Ovary (tissue), 9 donors: ENCODE measurements around the gene ADAM12. TPM values are rescaled to one million over a fixed set of nuclear protein-coding genes. Genes with fewer than 3 reads are reported as not detected.

Experiments
- DNase-seq, 5 donors: peaks; one replicate each; pipeline ENCODE4 v3.0.0-alpha.2; 2019 to 2020
- H3K27ac ChIP-seq, 2 donors: fragments of 200-600 bp; one replicate each; pipeline versions ENCODE4 v1.5.1 to v1.8.0; 2019 to 2022
- H3K27me3 ChIP-seq: fragments of 200-600 bp; one replicate; pipeline ENCODE4 v1.8.0; 2022
- H3K36me3 ChIP-seq: fragments of 200-600 bp; sonication (generic); one replicate; pipeline ENCODE4 v1.5.1; 2019
- H3K4me1 ChIP-seq: one replicate; pipeline ENCODE4 v1.8.1; 2013; ENCODE audit warnings: mild to moderate bottlenecking, moderate library complexity; ENCODE audit not compliant: insufficient read depth
- H3K4me3 ChIP-seq: fragments of 200-600 bp; sonication (generic); one replicate; pipeline ENCODE4 v1.5.1; 2017
- H3K9me3 ChIP-seq, 2 donors: fragments of 200-600 bp in 1 of 2; sonication (generic) in 1 of 2; one replicate each; pipeline versions ENCODE4 v1.5.1 to v1.8.1; 2013 to 2019; ENCODE audit warnings: mild to moderate bottlenecking in 1 of 2, moderate library complexity in 1 of 2
- EP300 ChIP-seq: sonication (generic); formaldehyde crosslinking; IDR thresholded peaks from one replicate; pipeline ENCODE4 v1.6.1; 2017; ENCODE audit warnings: antibody characterized with exemption
- POLR2A ChIP-seq: fragments of 450-650 bp; IDR thresholded peaks from one replicate; pipeline ENCODE4 v1.6.1; 2017; ENCODE audit warnings: antibody characterized with exemption, mild to moderate bottlenecking, moderate library complexity
- WGBS, 3 donors: extraction: QIAGEN DNeasy Blood & Tissue Kit in 1 of 3; methylation state at CpG; one replicate each; pipeline versions ENCODE4 v1.1.5 to v1.1.7; 2013 to 2017; 5-methylcytosine and 5-hydroxymethylcytosine counted together
- intact Hi-C, 4 donors: fragments of 100-400 bp; cut with DNase I; formaldehyde crosslinking; loops; one replicate each; pipeline versions ENCODE4 v1.11.0 to v1.15.1; 2022 to 2023
- polyA plus RNA-seq, 2 donors: library from polyadenylated mRNA; stranded (reverse); fragments of 200-250 nt in 1 of 2; fragments of 350-450 nt in 1 of 2; fragmentation: Illumina TruSeq in 1 of 2; extraction: RNeasy Lipid Tissue Mini Kit (QIAGEN cat#74804) in 1 of 2; gene quantifications; one replicate each; pipeline ENCODE4 v1.2.3, GENCODE V29; 2013 to 2014
- total RNA-seq, 7 donors: library from RNA; depleted of rRNA in 2 of 7; stranded (reverse); fragments of >200 nt in 2 of 7; fragmentation: NEBNext Ultra II Directional in 3 of 7; extraction: Animal tissue kit (Norgen Biotek cat#: 25700) in 3 of 7; gene quantifications; one replicate each; pipeline versions ENCODE4 v1.1.0 to v1.2.4, GENCODE V29; 2016 to 2023
- TF ChIP-seq, protein P1 (sequence below), 3 donors: fragments of 450-650 bp in 2 of 3; fragments of 200-600 bp in 1 of 3; IDR thresholded peaks; one replicate each; pipeline versions ENCODE4 v1.5.1 to v1.8.0; 2016 to 2022; ENCODE audit warnings: antibody characterized with exemption in 3 of 3, mild to moderate bottlenecking in 1 of 3
- donor health status: DM: no; HTN: no; CAD: no; lungs with moderate emphysema.
- donor health status: DM: no; HTN: no; CAD: no.
- donor health status: Bipolar disorder and iron deficiency.
- donor health status: DM: yes; HTN: yes; CAD: no.
- donor health status: DM: no; HTN: no; CAD: no.
- donor health status: DM: yes; HTN: yes; CAD: no.

ADAM12 gene
- total and polyA plus RNA-seq, 9 donors = 1.8 to 27.2 (median 10.3) TPM

DNA sequence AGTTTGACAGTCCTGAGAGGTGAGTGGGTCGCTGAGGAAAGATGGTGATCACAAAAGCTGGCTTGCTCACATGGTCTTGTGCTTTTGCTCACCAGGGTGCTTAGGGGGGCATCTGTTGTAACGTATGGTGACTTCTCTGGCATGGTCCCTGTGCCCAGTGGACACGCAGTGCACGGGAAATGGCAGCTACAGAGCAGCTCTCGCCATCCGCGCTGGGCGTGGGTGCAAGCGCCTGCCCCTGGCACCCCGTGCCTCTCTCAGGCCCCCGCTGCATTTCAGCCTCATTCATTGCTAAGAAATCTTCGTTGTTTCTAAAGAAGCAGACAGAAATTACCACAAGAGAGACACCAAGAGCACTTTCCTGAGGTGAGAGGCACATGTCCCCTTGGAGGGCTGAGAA is 390.7 kb downstream of the ADAM12 start:
- H3K36me3 ChIP-seq = no peaks in the 10 kb centered on the region
- TF ChIP-seq EP300 = no peak
- TF ChIP-seq, protein P1, sequence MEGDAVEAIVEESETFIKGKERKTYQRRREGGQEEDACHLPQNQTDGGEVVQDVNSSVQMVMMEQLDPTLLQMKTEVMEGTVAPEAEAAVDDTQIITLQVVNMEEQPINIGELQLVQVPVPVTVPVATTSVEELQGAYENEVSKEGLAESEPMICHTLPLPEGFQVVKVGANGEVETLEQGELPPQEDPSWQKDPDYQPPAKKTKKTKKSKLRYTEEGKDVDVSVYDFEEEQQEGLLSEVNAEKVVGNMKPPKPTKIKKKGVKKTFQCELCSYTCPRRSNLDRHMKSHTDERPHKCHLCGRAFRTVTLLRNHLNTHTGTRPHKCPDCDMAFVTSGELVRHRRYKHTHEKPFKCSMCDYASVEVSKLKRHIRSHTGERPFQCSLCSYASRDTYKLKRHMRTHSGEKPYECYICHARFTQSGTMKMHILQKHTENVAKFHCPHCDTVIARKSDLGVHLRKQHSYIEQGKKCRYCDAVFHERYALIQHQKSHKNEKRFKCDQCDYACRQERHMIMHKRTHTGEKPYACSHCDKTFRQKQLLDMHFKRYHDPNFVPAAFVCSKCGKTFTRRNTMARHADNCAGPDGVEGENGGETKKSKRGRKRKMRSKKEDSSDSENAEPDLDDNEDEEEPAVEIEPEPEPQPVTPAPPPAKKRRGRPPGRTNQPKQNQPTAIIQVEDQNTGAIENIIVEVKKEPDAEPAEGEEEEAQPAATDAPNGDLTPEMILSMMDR (IDR thresholded peaks at IDR 0.05) = no peak
- TF ChIP-seq POLR2A = no peak
- H3K4me3 ChIP-seq = no peak overlapping the region
- no peaks in the 10 kb centered on the region for H3K27me3 ChIP-seq
- H3K4me1 ChIP-seq = peaks cover 2% of the 10 kb centered on the region
- WGBS, 3 donors = 94 to 97% (median 96%) methylated on average over 12 of the region's 12 CpGs
- intact Hi-C loops = no loop called here
- no peak overlapping the region for H3K27ac ChIP-seq
- no peak for DNase-seq
- H3K9me3 ChIP-seq = no peaks in the 10 kb centered on the region

DNA sequence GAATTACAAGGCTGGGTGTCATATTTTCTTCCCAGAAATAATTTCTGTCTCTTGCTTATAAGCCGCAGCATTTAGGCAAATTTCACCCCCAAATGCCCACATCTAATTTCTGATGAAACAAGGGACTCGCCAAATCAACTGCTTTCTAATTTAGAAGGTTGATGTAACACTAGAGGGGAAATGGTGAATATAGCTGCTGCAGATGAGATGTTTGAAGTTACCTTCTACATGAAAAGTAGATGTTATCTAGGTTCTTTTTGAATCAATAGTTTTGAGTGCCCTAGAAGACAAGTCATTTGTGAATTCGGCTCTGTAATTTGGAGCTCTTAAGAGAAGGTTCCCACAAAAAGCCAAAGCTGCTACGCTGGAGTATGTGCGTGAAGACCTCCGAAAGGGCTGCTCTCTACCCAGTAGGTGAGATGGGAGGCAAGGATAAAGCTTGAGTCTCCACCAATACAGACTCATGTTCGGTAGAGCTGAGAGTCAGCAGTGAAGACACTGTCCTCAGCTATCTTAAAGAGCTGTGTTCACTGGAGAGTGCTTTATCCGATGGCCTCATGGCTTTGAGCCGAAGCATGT is 392.5 kb downstream of the ADAM12 start:
- TF ChIP-seq, protein P1 (IDR thresholded peaks at IDR 0.05) = no peak
- TF ChIP-seq POLR2A (no peak), EP300 (no peak)
- 95 to 98% (median 95%) methylated on average over 9 of the region's 9 CpGs for WGBS, 3 donors
- H3K36me3 ChIP-seq = no peaks in the 10 kb centered on the region
- H3K9me3 ChIP-seq = no peaks in the 10 kb centered on the region
- intact Hi-C loops = no loop called here
- DNase-seq = no peak
- no peak overlapping the region for H3K27ac ChIP-seq
- H3K4me1 ChIP-seq = peaks cover 4% of the 10 kb centered on the region
- no peak overlapping the region for H3K4me3 ChIP-seq
- no peaks in the 10 kb centered on the region for H3K27me3 ChIP-seq

DNA sequence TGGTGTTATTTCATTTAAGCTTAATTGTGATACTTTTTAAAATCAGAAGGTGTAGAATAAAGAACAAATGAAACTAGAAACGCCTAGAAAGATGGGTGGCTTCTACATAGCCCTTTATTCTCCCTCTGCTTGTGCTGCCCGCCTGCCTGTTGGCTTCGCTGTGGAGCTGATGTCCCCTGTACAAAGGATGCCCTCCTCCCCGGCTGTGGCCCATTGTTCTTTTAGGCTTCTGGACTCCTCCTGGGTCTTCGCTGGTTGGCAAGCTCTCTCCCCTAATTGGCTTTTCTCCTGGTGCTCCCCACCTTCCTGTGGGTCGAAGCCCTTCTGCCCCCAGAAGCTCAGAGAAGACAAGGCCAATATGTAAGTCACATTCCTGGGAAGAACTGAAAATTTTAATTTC is 393.7 kb downstream of the ADAM12 start:
- 95 to 97% (median 96%) methylated on average over 6 of the region's 6 CpGs for WGBS, 3 donors
- DNase-seq = no peak
- H3K4me3 ChIP-seq = no peak overlapping the region
- H3K4me1 ChIP-seq = peaks cover 4% of the 10 kb centered on the region
- TF ChIP-seq EP300 (no peak), POLR2A (no peak)
- TF ChIP-seq, protein P1 (IDR thresholded peaks at IDR 0.05) = no peak
- H3K36me3 ChIP-seq = no peaks in the 10 kb centered on the region
- no peaks in the 10 kb centered on the region for H3K9me3 ChIP-seq
- H3K27me3 ChIP-seq = no peaks in the 10 kb centered on the region
- no peak overlapping the region for H3K27ac ChIP-seq
- intact Hi-C loops = loop anchor here in 1 of 4 donors (5.0 kb wide), 1 partner anchor 318 kb away; no protein-coding TSS in a partner anchor

DNA sequence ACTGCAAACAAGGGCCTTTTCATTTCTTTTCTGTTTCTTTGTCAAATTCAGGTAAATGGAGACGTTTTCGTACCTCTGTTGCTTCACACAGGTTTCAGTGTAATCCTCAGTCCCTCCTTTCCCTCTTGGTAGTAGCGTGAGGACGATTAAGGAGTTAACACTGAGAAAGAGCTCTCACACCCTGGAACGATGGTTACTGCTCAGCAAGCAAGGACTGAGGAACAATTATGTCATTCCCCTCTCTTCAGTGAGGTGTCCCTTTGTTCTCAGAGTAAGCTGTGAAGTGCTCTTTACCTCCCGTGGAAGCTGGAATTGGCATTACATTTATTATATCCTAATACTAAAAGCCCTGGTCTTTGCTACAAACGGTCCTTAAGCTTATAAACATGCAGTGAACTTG is 396.0 kb downstream of the ADAM12 start:
- Histone ChIP-seq H3K9me3 (no peaks in the 10 kb centered on the region), H3K36me3 (no peaks in the 10 kb centered on the region), H3K27me3 (no peaks in the 10 kb centered on the region), H3K4me1 (peaks cover 4% of the 10 kb centered on the region), H3K27ac (no peak overlapping the region), H3K4me3 (no peak overlapping the region)
- TF ChIP-seq EP300 = no peak
- TF ChIP-seq POLR2A = no peak
- TF ChIP-seq, protein P1 (IDR thresholded peaks at IDR 0.05) = no peak
- 51 to 59% (median 57%) methylated on average over 7 of the region's 7 CpGs for WGBS, 3 donors
- intact Hi-C loops = loop anchor here in 1 of 4 donors (5.0 kb wide), 1 partner anchor 320 kb away; no protein-coding TSS in a partner anchor
- DNase-seq = no peak
